GM23338 (cell line): ENCODE results near the gene MSGN1. TPM values are rescaled to one million over a fixed set of nuclear protein-coding genes. Genes with fewer than 3 reads are reported as not detected.

Experiments used
- ATAC-seq: fragments of 200-7000 bp; cut with Tn5 transposase; 3 replicates; pipeline ENCODE4 v1.9.1; 2020
- DNase-seq: peaks from one replicate; pipeline ENCODE4 v3.0.0-alpha.2; 2015; ENCODE audit warnings: low spot score
- H2AFZ ChIP-seq: fragments of 200-600 bp; sonication (generic); 2 replicates; pipeline ENCODE4 v1.8.0; 2016; ENCODE audit warnings: antibody characterized with exemption, mild to moderate bottlenecking, moderate library complexity
- H3F3A ChIP-seq: fragments of 200-600 bp; sonication (generic); replicated peaks from 2 replicates; pipeline ENCODE4 v1.8.0; 2017; ENCODE audit warnings: antibody characterized with exemption, mixed run types, low read depth
- H3K27ac ChIP-seq: fragments of 200-600 bp; sonication (generic); 2 replicates; pipeline ENCODE4 v1.6.1; 2016; ENCODE audit warnings: low read depth
- H3K27me3 ChIP-seq: fragments of 200-600 bp; sonication (generic); 2 replicates; pipeline ENCODE4 v1.8.0; 2016; ENCODE audit warnings: mild to moderate bottlenecking, mixed run types, moderate library complexity; ENCODE audit not compliant: insufficient read depth
- H3K36me3 ChIP-seq: fragments of 200-600 bp; sonication (generic); 2 replicates; pipeline ENCODE4 v1.8.0; 2016; ENCODE audit warnings: mild to moderate bottlenecking; ENCODE audit not compliant: insufficient read depth
- H3K4me1 ChIP-seq: fragments of 200-600 bp; sonication (generic); 2 replicates; pipeline ENCODE4 v1.8.0; 2016; ENCODE audit warnings: mild to moderate bottlenecking, moderate library complexity; ENCODE audit not compliant: insufficient read depth
- H3K4me2 ChIP-seq: fragments of 200-600 bp; sonication (generic); 2 replicates; pipeline ENCODE4 v1.7.1; 2017; ENCODE audit warnings: mixed run types
- H3K4me3 ChIP-seq: fragments of 200-600 bp; sonication (generic); 2 replicates; pipeline ENCODE4 v1.6.1; 2016; ENCODE audit warnings: mixed run types
- H3K79me2 ChIP-seq: fragments of 200-600 bp; sonication (generic); replicated peaks from 2 replicates; pipeline ENCODE4 v1.8.0; 2017; ENCODE audit warnings: mild to moderate bottlenecking; ENCODE audit not compliant: insufficient read depth
- H3K9me2 ChIP-seq: fragments of 200-600 bp; sonication (generic); 2 replicates; pipeline ENCODE4 v1.8.0; 2017; ENCODE audit not compliant: insufficient read depth
- H4K20me1 ChIP-seq: fragments of 200-600 bp; sonication (generic); replicated peaks from 2 replicates; pipeline ENCODE4 v1.8.0; 2017; ENCODE audit warnings: mild to moderate bottlenecking; ENCODE audit not compliant: insufficient read depth
- H3K27ac Mint-ChIP-seq: 2 replicates; pipeline ENCODE4 v1.8.0; 2020; ENCODE audit warnings: inconsistent platforms, mild to moderate bottlenecking, moderate library complexity, mixed read lengths
- H3K27me3 Mint-ChIP-seq: 3 replicates; pipeline ENCODE4 v1.8.0; 2022; ENCODE audit warnings: low read depth, mild to moderate bottlenecking, moderate library complexity, mixed read lengths, inconsistent platforms; ENCODE audit not compliant: insufficient read depth, poor library complexity
- H3K36me3 Mint-ChIP-seq: 3 replicates; pipeline ENCODE4 v1.8.0; 2021; ENCODE audit warnings: low read depth, mild to moderate bottlenecking, inconsistent platforms, moderate library complexity, mixed read lengths
- H3K4me1 Mint-ChIP-seq: 3 replicates; pipeline ENCODE4 v1.8.0; 2020; ENCODE audit warnings: mild to moderate bottlenecking, inconsistent platforms, mixed read lengths
- H3K4me3 Mint-ChIP-seq: 3 replicates; pipeline ENCODE4 v1.8.0; 2021; ENCODE audit warnings: moderate library complexity, mild to moderate bottlenecking, inconsistent platforms, mixed read lengths
- H3K9me3 Mint-ChIP-seq: 3 replicates; pipeline ENCODE4 v1.8.0; 2020; ENCODE audit warnings: moderate library complexity, mild to moderate bottlenecking, inconsistent platforms, mixed read lengths
- CREB1 ChIP-seq: fragments of 250-450 bp; sonication (Bioruptor Pico); IDR thresholded peaks from 2 replicates; pipeline ENCODE4 v1.5.0; 2020; ENCODE audit warnings: low read depth, mild to moderate bottlenecking, moderate library complexity
- JUNB ChIP-seq: IDR thresholded peaks from one replicate; pipeline ENCODE4 v1.6.1; 2016; ENCODE audit warnings: antibody characterized with exemption; ENCODE audit not compliant: unreplicated experiment
- polyA plus RNA-seq: library from polyadenylated mRNA; unstranded; fragments of >200 nt; fragmentation: Nextera tagmentation; extraction: Ambion mirVana; gene quantifications from 2 replicates; pipeline ENCODE4 v1.2.1, GENCODE V29; 2016
- total RNA-seq: library from RNA; depleted of rRNA; stranded (reverse); fragments of >200 nt; shearing (Covaris generic); gene quantifications from 2 replicates; pipeline ENCODE4 v1.2.3, GENCODE V29; 2014
- TF ChIP-seq, protein P1 (sequence below), 2 experiments: fragments of 200-600 bp in 1 of 2; sonication (generic) in 1 of 2; conservative IDR thresholded peaks; 2 replicates each; pipeline versions ENCODE4 v1.5.1 to v1.6.1; 2016 to 2017; ENCODE audit warnings: antibody characterized with exemption in 2 of 2, low read depth in 2 of 2, mild to moderate bottlenecking in 2 of 2, moderate library complexity in 1 of 2

The MSGN1 gene
- total and polyA plus RNA-seq, 2 experiments from 2014 or later, result not detected

DNA sequence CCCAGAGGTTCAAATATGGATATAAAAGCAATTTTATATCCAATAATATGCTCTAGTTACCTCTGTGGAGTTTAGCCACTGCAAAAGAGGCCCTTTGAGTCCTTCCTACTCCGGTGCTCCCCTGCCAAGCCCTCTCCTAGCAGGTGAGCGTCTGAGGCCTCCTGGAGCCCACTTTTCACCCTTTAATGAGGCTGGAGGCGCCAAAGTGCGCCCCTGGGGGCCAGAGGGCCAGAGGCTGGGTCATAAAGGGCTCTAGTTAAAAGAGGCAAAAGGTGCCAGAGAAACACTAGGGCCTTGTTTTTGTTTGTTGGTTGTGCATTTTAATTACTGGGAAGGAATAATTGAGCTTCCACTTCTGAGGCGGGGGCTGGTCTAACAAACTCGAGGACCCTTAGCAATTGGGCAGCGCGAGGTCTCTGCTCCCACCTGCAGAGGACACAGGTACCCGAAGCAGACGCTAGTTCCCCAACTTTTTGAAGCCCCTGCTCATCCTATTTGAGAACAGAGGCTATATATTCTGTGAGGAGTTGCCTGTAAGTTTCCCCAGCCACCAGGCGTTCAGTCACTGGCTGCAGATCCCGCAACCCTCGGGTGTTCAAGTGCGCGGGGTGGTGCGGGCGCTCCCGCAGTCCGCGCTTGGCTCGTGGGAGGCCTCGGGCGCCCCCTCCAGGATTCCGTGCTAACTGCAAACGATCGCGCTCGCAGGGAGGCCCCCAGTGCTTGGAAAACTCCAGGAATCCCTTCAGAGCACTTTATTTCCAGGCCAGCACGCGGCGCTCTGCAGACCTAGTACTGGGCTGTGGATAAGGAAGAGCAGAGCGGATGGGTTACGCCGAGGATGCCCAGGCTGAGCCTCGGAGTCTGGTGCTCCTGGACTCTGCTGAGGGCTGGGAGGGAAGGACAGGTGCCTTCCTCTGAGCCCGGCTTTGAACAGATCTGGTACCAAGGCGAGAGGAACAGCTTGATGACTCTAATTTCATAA is 14.1 kb downstream of the MSGN1 start:
- Mint-ChIP-seq H3K36me3 (no peaks in the 10 kb centered on the region), H3K4me1 (peaks cover 6% of the 10 kb centered on the region), H3K27ac (no peak overlapping the region), H3K4me3 (peak overlapping the region; percentile 39; the same call in 1 of the 3 replicates), H3K9me3 (peaks cover 6% of the 10 kb centered on the region; the same call in 2 of the 3 replicates), H3K27me3 (peaks cover 27% of the 10 kb centered on the region)
- ATAC-seq, result peak; percentile 96
- H4K20me1 ChIP-seq, result no peaks in the 10 kb centered on the region
- DNase-seq, result peak; percentile 96
- no peaks in the 10 kb centered on the region for H3K79me2 ChIP-seq
- H2AFZ ChIP-seq, result peak overlapping the region; percentile 94
- no peak overlapping the region for H3K27ac ChIP-seq
- peak overlapping the region; percentile 44 for H3K4me3 ChIP-seq
- H3K27me3 ChIP-seq, result peaks cover 24% of the 10 kb centered on the region
- peaks cover 18% of the 10 kb centered on the region for H3K4me1 ChIP-seq
- no peaks in the 10 kb centered on the region for H3K36me3 ChIP-seq
- H3F3A ChIP-seq, result no peaks in the 10 kb centered on the region
- TF ChIP-seq JUNB, result no peak
- TF ChIP-seq, protein P1, sequence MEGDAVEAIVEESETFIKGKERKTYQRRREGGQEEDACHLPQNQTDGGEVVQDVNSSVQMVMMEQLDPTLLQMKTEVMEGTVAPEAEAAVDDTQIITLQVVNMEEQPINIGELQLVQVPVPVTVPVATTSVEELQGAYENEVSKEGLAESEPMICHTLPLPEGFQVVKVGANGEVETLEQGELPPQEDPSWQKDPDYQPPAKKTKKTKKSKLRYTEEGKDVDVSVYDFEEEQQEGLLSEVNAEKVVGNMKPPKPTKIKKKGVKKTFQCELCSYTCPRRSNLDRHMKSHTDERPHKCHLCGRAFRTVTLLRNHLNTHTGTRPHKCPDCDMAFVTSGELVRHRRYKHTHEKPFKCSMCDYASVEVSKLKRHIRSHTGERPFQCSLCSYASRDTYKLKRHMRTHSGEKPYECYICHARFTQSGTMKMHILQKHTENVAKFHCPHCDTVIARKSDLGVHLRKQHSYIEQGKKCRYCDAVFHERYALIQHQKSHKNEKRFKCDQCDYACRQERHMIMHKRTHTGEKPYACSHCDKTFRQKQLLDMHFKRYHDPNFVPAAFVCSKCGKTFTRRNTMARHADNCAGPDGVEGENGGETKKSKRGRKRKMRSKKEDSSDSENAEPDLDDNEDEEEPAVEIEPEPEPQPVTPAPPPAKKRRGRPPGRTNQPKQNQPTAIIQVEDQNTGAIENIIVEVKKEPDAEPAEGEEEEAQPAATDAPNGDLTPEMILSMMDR (conservative IDR thresholded peaks at IDR 0.05; ENCODE audit: low read depth in 2 of 2), result peak; percentile 90 to 93
- TF ChIP-seq CREB1, result 0 out of 2 replicates have a peak, but pooled peaks have one; percentile 7
- no peaks in the 10 kb centered on the region for H3K9me2 ChIP-seq
- H3K4me2 ChIP-seq, result peak overlapping the region; percentile 70

DNA sequence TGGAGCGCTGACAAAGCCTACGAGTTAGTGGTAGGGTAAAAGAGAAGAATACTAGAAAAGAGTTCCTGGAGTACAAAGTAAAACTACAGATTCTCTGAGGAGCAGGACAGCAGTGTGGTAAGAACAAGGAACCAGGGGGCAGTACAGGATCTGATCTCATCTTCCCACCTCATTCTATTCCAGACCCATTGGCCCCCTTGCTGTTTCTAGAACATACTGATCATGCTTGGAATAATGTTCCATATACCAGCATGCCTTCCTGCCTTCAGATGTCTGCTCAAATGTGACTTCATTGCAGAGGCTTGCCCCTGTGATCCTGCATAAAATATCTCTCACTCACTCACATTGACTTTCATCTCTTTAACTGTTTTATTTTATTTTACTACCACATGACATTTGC is 19.3 kb downstream of the MSGN1 start:
- H3K4me3 ChIP-seq, result no peak overlapping the region
- H3K4me1 Mint-ChIP-seq, result no peaks in the 10 kb centered on the region; the same call in 2 of the 3 replicates
- no peak overlapping the region for H3K4me2 ChIP-seq
- H3K36me3 ChIP-seq, result no peaks in the 10 kb centered on the region
- H3K36me3 Mint-ChIP-seq, result no peaks in the 10 kb centered on the region
- no peak overlapping the region for H3K27ac ChIP-seq
- no peak overlapping the region for H3K4me3 Mint-ChIP-seq
- peaks cover 5% of the 10 kb centered on the region for H3K27me3 Mint-ChIP-seq
- no peaks in the 10 kb centered on the region for H4K20me1 ChIP-seq
- no peaks in the 10 kb centered on the region for H3K9me3 Mint-ChIP-seq
- no peaks in the 10 kb centered on the region for H3K4me1 ChIP-seq
- no peak overlapping the region for H2AFZ ChIP-seq
- H3K27me3 ChIP-seq, result no peaks in the 10 kb centered on the region
- H3K79me2 ChIP-seq, result no peaks in the 10 kb centered on the region
- no peaks in the 10 kb centered on the region for H3F3A ChIP-seq
- DNase-seq, result peak; percentile 25
- no peak for ATAC-seq
- TF ChIP-seq, protein P1 (conservative IDR thresholded peaks at IDR 0.05; ENCODE audit: low read depth in 2 of 2), result peak; percentile 13 to 42; a peak in 2 of 4 replicates
- TF ChIP-seq CREB1, result no peak
- H3K27ac Mint-ChIP-seq, result no peak overlapping the region
- H3K9me2 ChIP-seq, result no peaks in the 10 kb centered on the region
